Mucosa of descending colon (tissue), 3 donors: ENCODE data around the gene FNDC1. TPM values are rescaled to one million over a fixed set of nuclear protein-coding genes. Genes with fewer than 3 reads are reported as not detected.

ENCODE experiments used
- ATAC-seq: fragments of 200-7000 bp; cut with Tn5 transposase; one replicate; pipeline ENCODE4 v1.9.1; 2020; ENCODE audit warnings: mild to moderate bottlenecking, moderate library complexity
- DNase-seq, 3 donors: peaks; one replicate each; pipeline ENCODE4 v3.0.0-alpha.2; 2020
- H3K36me3 ChIP-seq: fragments of 200-600 bp; one replicate; pipeline ENCODE4 v1.8.0; 2021; ENCODE audit warnings: low read depth, mild to moderate bottlenecking
- H3K4me1 ChIP-seq: fragments of 200-600 bp; one replicate; pipeline ENCODE4 v1.8.0; 2021; ENCODE audit warnings: low read depth, mild to moderate bottlenecking
- H3K4me3 ChIP-seq: fragments of 200-600 bp; one replicate; pipeline ENCODE4 v1.8.0; 2021; ENCODE audit warnings: mild to moderate bottlenecking
- H3K9me3 ChIP-seq: fragments of 200-600 bp; one replicate; pipeline ENCODE4 v1.8.0; 2021; ENCODE audit warnings: mild to moderate bottlenecking
- intact Hi-C, 2 donors: fragments of 100-400 bp; cut with DNase I in 1 of 2; cut with micrococcal nuclease in 1 of 2; formaldehyde crosslinking; loops; one replicate each; pipeline versions ENCODE4 v1.11.0 to v1.11.1; 2022; cut with DNase I, micrococcal nuclease
- total RNA-seq, 3 donors: library from RNA; stranded (reverse); fragmentation: NEBNext Ultra II Directional in 2 of 3; extraction: Animal tissue kit (Norgen Biotek cat#: 25700) in 2 of 3; gene quantifications; one replicate each; pipeline versions ENCODE4 v1.2.1 to v1.2.4, GENCODE V29; 2021 to 2023
- TF ChIP-seq, protein P1 (sequence below): fragments of 200-600 bp; IDR thresholded peaks from one replicate; pipeline ENCODE4 v1.8.0; 2022; ENCODE audit warnings: antibody characterized with exemption, mild to moderate bottlenecking
- donor health status: DM: no; HTN: no; CAD: no; lungs with moderate emphysema.
- donor health status: DM: no; HTN: no; CAD: no.
- donor health status: DM: no; HTN: yes; CAD: no.

The FNDC1 gene
- total RNA-seq, 3 donors from 2014 or later, result 0.64 to 6.6 (median 0.89) TPM

DNA sequence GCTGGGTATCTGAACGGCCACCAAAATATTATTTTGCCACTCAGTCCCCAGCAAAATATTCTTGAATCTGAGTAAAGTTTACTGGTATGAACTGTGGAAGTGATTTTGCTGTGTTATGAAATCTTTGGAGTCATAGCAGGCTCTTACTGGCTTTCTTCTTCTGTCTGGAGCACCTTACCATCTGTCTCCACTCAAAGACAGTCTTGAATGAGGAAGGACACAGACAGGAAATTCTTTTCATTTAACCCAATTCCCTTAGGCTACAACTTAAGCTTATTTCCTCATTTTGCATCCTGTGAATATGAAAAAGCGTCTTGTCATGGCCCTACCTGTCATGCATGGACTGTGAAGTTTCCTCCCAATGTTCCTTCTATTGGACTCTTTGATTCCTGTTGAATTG lies 24.7 kb downstream of the FNDC1 start:
- DNase-seq (no peak), ATAC-seq (no peak)
- Histone ChIP-seq H3K4me1 (no peaks in the 10 kb centered on the region), H3K36me3 (no peaks in the 10 kb centered on the region), H3K4me3 (no peak overlapping the region), H3K9me3 (no peaks in the 10 kb centered on the region)
- TF ChIP-seq, protein P1, sequence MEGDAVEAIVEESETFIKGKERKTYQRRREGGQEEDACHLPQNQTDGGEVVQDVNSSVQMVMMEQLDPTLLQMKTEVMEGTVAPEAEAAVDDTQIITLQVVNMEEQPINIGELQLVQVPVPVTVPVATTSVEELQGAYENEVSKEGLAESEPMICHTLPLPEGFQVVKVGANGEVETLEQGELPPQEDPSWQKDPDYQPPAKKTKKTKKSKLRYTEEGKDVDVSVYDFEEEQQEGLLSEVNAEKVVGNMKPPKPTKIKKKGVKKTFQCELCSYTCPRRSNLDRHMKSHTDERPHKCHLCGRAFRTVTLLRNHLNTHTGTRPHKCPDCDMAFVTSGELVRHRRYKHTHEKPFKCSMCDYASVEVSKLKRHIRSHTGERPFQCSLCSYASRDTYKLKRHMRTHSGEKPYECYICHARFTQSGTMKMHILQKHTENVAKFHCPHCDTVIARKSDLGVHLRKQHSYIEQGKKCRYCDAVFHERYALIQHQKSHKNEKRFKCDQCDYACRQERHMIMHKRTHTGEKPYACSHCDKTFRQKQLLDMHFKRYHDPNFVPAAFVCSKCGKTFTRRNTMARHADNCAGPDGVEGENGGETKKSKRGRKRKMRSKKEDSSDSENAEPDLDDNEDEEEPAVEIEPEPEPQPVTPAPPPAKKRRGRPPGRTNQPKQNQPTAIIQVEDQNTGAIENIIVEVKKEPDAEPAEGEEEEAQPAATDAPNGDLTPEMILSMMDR, result no peak
- intact Hi-C loops, result no loop called here

DNA sequence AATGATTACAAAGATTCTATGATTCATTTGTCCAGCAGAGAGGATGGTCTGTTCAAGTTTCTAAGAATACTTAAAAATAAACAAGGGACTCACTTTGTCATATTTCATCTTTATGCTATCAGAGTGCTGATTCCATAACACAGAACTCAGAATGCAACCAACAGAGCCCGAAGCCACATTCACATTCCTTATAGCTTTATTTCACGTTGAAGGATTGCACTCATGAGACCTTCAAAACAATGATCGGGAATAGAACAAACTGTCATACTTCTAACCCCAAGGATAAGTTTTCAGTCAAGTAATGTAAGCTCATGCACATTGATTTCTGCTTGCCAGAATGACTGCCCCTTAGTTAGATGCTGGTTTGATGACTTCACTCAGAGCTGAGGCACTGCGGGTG lies 25.2 kb downstream of the FNDC1 start:
- Histone ChIP-seq H3K4me1 (no peaks in the 10 kb centered on the region), H3K9me3 (no peaks in the 10 kb centered on the region), H3K36me3 (no peaks in the 10 kb centered on the region), H3K4me3 (no peak overlapping the region)
- ATAC-seq (no peak), DNase-seq (no peak)
- TF ChIP-seq, protein P1, result no peak
- intact Hi-C loops, result no loop called here

DNA sequence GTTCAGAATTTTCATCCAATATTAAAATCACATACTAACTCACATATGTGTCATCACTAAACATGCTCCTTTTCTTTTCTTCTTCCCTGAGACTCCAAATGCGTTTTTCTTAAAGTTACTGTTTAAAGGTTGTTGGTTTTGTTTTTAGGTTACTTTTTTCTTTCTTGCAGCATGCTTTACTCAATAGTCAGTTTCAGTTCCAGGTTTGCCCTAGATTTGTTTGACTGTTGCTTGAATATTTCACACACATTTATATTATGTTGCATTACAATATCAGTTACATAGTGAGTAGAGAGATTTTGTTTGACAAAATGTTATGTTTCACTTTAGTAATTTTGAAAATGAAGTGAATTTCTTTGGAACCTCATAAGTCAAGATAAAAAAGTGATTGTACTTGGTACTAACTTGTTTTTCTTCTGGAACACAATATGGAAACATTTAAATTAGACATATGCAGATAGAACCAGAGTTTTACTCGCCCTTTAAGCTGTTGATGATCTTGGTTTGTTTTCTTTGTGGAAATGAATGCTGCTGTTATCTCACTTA lies 27.3 kb downstream of the FNDC1 start:
- no peaks in the 10 kb centered on the region for H3K9me3 ChIP-seq
- TF ChIP-seq, protein P1, result no peak
- H3K36me3 ChIP-seq, result no peaks in the 10 kb centered on the region
- intact Hi-C loops, result no loop called here
- ATAC-seq, result no peak
- H3K4me1 ChIP-seq, result no peaks in the 10 kb centered on the region
- DNase-seq, result no peak
- H3K4me3 ChIP-seq, result no peak overlapping the region

DNA sequence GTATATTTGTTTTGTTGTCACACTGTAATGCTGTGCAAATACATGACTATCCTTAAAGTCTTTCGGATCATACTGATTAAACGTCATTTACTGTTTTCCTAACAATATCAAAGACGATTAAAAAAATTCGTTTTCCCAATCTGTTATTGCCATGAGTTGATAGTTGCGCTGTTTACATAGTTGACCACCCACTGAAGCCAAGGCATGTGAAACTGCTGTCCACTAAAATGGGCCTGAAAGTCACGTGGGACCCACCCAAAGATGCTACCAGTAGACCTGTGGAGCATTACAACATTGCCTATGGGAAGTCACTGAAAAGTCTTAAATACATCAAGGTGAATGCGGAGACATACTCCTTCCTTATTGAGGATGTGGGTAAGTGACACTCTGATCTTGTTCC lies 28.1 kb downstream of the FNDC1 start:
- Histone ChIP-seq H3K4me3 (no peak overlapping the region), H3K9me3 (no peaks in the 10 kb centered on the region), H3K4me1 (no peaks in the 10 kb centered on the region), H3K36me3 (no peaks in the 10 kb centered on the region)
- TF ChIP-seq, protein P1, result no peak
- intact Hi-C loops, result no loop called here
- ATAC-seq (no peak), DNase-seq (no peak)

DNA sequence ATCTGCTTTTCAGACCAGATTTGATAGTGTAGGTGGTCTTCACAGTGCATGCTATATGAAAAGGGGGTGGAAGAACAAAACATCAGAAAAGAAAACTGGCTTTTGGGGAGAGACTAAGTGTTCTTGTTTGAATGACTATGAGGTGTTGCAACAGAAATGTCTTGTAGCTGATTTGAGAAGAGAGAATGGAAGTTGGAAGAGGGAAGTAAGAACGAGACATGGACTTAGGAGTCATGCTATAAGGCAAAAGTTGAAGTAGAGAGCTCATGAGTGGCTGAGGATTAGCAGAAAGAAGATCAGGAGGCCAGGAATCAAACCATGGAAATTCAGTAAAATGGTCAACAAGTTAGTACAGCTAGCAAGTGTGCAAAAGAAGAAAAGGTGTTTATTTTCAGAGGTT lies 32.1 kb downstream of the FNDC1 start:
- no peaks in the 10 kb centered on the region for H3K4me1 ChIP-seq
- TF ChIP-seq, protein P1, result no peak
- H3K4me3 ChIP-seq, result no peak overlapping the region
- H3K36me3 ChIP-seq, result no peaks in the 10 kb centered on the region
- ATAC-seq (no peak), DNase-seq (no peak)
- no peaks in the 10 kb centered on the region for H3K9me3 ChIP-seq
- intact Hi-C loops, result no loop called here
